ENCODE measurements around the gene GCAT. TPM values are rescaled to one million over a fixed set of nuclear protein-coding genes. Genes with fewer than 3 reads are reported as not detected.

The GCAT gene
- total RNA-seq, 4 donors from 2014 or later = 14.3 to 22.5 (median 20.7) TPM

DNA sequence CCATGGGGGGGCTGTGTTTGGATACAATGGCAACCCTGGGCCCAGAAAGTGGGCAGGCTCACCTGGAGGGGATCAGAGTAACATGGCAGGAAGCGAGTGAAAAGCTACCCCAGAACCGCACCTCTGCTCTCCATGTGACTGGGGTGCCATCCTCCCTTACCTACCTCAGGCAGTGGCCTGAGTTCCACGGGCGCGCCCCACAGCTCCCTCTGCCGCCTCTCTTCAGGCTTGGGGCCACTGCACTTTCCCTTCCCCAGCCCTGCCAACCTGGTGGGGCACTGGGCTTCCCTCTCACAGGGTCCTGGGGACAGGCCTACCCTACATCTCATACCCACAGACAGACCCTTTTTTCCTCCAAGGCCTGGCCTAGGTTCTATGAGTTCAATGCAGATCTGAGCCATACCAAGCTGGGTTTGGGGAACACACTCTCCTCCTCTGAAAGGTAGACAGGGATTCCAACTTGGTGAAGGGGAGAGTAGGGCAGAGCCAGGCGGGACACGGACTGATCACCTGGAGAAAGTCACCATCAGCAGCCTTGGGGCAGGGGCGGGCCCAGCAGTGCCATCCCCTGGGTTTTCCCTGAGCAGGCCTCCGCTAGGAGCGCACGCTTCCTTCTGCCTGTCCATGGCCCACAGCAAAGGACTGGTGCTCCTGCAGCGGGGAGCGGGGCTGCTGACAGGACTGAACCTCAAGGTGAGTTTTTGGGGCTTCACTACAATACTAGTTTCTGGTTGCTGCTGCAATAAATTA lies 22.5 kb downstream of the GCAT start:
- no peak for TF ChIP-seq POLR2A (IDR thresholded peaks at IDR 0.05)
- TF ChIP-seq, protein P1, sequence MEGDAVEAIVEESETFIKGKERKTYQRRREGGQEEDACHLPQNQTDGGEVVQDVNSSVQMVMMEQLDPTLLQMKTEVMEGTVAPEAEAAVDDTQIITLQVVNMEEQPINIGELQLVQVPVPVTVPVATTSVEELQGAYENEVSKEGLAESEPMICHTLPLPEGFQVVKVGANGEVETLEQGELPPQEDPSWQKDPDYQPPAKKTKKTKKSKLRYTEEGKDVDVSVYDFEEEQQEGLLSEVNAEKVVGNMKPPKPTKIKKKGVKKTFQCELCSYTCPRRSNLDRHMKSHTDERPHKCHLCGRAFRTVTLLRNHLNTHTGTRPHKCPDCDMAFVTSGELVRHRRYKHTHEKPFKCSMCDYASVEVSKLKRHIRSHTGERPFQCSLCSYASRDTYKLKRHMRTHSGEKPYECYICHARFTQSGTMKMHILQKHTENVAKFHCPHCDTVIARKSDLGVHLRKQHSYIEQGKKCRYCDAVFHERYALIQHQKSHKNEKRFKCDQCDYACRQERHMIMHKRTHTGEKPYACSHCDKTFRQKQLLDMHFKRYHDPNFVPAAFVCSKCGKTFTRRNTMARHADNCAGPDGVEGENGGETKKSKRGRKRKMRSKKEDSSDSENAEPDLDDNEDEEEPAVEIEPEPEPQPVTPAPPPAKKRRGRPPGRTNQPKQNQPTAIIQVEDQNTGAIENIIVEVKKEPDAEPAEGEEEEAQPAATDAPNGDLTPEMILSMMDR (IDR thresholded peaks at IDR 0.05) = no peak
- Histone ChIP-seq H3K27ac (no peak overlapping the region), H3K4me1 (peaks cover 0 to 4% (median 0%) of the 10 kb centered on the region in 3 donors), H3K36me3 (peaks cover 28 to 70% (median 31%) of the 10 kb centered on the region in 3 donors), H3K27me3 (peaks cover 0 to 1% (median 0%) of the 10 kb centered on the region in 4 donors), H3K4me3 (no peak overlapping the region), H3K9me3 (no peaks in the 10 kb centered on the region)
- DNase-seq = no peak
- intact Hi-C loops (cut with DNase I) = no loop called here
- WGBS, 2 donors = 95% methylated on average over 7 of the region's 14 CpGs; no CpG with 5 or more reads in 1 of the 2 donors

DNA sequence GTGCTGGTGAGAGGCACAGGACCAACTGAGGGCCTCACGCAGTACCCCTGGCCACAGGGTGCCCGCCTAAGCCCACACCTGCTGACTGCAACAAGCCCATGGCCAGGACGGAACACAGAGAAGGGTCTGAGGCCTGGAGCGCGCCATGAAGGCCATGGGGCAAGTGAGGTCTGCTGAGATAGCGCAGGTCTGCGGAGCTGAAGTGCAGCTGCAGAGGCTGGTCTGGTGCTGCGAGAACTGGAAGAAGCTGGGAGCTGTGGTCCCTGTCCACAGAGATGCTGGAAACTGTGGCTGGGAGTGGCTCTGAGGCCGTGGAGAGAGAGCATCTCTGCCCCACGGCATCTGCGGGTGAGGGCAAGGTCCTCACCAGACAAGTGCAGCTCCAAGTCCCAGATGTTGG lies 23.7 kb downstream of the GCAT start:
- no peak overlapping the region for H3K4me3 ChIP-seq
- TF ChIP-seq POLR2A (IDR thresholded peaks at IDR 0.05) = no peak
- no peaks in the 10 kb centered on the region for H3K9me3 ChIP-seq
- no peak for DNase-seq
- intact Hi-C loops (cut with DNase I) = no loop called here
- 92 to 98% methylated on average over 8 to 11 of the region's 11 CpGs for WGBS, 2 donors
- H3K4me1 ChIP-seq = no peaks in the 10 kb centered on the region
- H3K27ac ChIP-seq = no peak overlapping the region
- peaks cover 28 to 81% (median 31%) of the 10 kb centered on the region in 3 donors for H3K36me3 ChIP-seq
- H3K27me3 ChIP-seq = no peaks in the 10 kb centered on the region

DNA sequence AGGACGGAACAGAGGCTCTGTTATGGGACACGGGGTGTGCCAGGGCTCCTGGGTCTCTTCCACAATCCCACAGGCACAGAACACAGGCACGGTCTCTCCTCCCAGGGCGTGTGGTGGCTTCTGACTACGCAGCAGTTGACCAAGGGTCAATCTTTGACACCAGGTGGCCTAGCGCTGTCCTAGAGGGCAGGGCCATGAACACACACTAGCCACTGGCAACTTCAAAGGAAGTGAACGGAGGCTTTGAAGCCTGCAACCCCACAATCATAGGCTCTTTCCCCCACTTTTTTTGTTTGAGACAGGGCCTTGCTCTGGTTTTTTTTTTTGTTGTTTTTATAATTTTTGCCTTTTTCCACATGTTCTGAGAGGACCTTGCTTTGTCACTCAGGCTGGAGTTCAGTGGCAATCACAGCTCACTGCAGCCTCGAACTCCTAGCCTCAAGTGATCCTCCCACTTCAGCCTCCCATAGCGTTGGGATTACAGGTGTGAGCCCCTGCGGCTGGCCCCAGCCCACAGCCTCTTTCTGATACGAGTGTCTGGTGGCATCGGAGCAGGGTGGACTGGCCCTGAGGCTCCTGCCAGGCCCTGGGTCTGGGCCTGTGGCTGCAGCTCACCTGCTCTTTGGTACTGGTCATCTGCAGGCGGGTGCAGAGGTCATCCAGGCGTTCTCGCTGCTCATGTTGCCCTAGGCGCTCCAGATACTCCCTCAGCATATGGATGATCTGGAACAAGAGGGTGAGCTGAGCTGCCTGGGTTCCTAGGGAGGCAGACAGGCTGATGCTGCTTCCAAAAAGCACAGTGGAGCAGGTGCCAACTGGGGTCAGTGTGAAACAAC lies 24.5 kb downstream of the GCAT start:
- DNase-seq = no peak
- peaks cover 28 to 89% (median 31%) of the 10 kb centered on the region in 3 donors for H3K36me3 ChIP-seq
- intact Hi-C loops (cut with DNase I) = no loop called here
- no peaks in the 10 kb centered on the region for H3K9me3 ChIP-seq
- TF ChIP-seq, protein P1 (IDR thresholded peaks at IDR 0.05) = no peak
- TF ChIP-seq POLR2A (IDR thresholded peaks at IDR 0.05) = no peak
- no peaks in the 10 kb centered on the region for H3K4me1 ChIP-seq
- no peaks in the 10 kb centered on the region for H3K27me3 ChIP-seq
- no peak overlapping the region for H3K27ac ChIP-seq
- WGBS, 2 donors = 92 to 99% methylated on average over 6 to 8 of the region's 16 CpGs
- no peak overlapping the region for H3K4me3 ChIP-seq

DNA sequence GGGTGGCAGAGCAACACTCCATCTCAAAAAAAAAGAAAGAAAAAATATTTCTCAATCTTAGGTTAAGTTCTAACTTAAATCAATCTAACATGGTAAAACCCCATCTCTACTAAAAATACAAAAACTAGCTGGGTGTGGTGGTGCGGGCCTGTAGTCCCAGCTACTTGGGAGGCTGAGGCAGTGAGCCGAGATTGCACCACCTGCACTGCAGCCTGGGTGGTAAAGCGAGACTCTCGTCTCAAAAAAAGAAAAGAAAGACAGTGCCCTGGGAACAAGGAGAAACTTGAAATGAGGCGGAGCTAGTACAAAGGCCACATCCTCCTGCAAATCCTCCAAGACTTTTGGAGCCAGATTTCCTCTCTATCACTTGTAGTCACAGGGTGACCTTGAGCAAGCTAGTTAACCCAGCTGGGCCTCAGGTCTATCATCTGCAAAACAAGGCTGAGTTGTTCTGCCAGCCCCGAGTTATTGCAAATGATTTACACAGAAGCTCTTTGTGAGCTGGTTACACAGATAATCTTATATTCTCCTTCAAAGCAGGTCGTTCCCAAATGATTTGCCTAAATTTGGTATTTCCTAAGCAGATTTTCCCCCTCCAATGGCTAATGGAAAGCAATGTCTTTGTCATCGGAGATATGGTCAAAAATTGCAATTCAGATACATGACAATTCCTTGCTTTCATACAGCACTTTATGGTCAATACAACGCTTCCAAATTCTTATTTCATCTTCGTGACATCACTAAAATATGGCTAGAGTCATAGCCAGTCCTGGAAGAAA lies 34.5 kb downstream of the GCAT start:
- Histone ChIP-seq H3K27ac (no peak overlapping the region), H3K9me3 (no peaks in the 10 kb centered on the region), H3K4me3 (no peak overlapping the region), H3K4me1 (peaks cover 9 to 21% (median 11%) of the 10 kb centered on the region in 3 donors), H3K36me3 (peaks cover 19 to 31% (median 20%) of the 10 kb centered on the region in 3 donors), H3K27me3 (no peaks in the 10 kb centered on the region)
- TF ChIP-seq POLR2A (IDR thresholded peaks at IDR 0.05) = no peak
- TF ChIP-seq, protein P1 (IDR thresholded peaks at IDR 0.05) = no peak
- intact Hi-C loops (cut with DNase I) = no loop called here
- DNase-seq = no peak
- WGBS, 2 donors = 81 to 82% methylated on average over 10 of the region's 10 CpGs

DNA sequence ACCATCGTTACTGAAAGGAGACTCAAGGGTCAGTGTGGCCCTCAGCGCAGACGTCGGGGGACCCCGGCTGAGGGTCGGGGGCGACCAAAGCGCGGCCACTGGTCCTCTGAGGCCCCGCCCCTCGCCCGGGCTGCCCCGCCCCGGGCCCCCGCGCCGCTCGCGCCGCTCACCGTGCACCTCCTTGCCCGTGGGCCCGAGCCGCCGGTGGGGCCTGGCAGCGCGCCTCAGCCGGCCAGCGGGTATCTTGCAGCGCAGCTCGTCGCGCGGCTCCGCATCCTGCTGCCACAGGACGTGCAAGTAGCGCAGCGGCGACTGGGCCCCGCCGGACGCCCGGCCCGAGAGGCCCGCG lies 36.0 kb downstream of the GCAT start:
- Histone ChIP-seq H3K27me3 (no peaks in the 10 kb centered on the region), H3K36me3 (peaks cover 10 to 16% (median 12%) of the 10 kb centered on the region in 3 donors), H3K9me3 (no peaks in the 10 kb centered on the region), H3K4me3 (peak overlapping the region; percentile 63 to 93 (median 84)), H3K27ac (peak overlapping the region; percentile 82 to 95 (median 89)), H3K4me1 (peaks cover 9 to 30% (median 15%) of the 10 kb centered on the region in 3 donors)
- intact Hi-C loops (cut with DNase I) = no loop called here
- DNase-seq = no peak
- WGBS, 2 donors = 0 to 11% methylated on average over 1 to 6 of the region's 46 CpGs
- TF ChIP-seq, protein P1 (IDR thresholded peaks at IDR 0.05) = no peak
- TF ChIP-seq POLR2A (IDR thresholded peaks at IDR 0.05) = no peak

Data from esophagus squamous epithelium (tissue), 5 donors.